ENCODE results near the gene GPR4.

Gene GPR4

GRCh38 chr19:45575216-45575615, 26.8 kb downstream of the GPR4 start:
- FAIRE-seq (no peak), DNase-seq (ENCODE audit: insufficient read length, low spot score) (no peak)
- no peak for TF ChIP-seq CTCF (IDR thresholded peaks at IDR 0.05; ENCODE audit: insufficient read depth, missing control alignments)

GRCh38 chr19:45574526-45574925, 27.5 kb downstream of the GPR4 start:
- DNase-seq (ENCODE audit: insufficient read length, low spot score) (no peak), FAIRE-seq (no peak)
- no peak for TF ChIP-seq CTCF (IDR thresholded peaks at IDR 0.05; ENCODE audit: insufficient read depth, missing control alignments)

GRCh38 chr19:45571457-45572220, 30.4 kb downstream of the GPR4 start:
- FAIRE-seq (no peak), DNase-seq (ENCODE audit: insufficient read length, low spot score) (no peak)
- no peak for TF ChIP-seq CTCF (IDR thresholded peaks at IDR 0.05; ENCODE audit: insufficient read depth, missing control alignments)

- DNase-seq (ENCODE audit: insufficient read length, low spot score) (peak; percentile 37), FAIRE-seq (no peak)
- TF ChIP-seq CTCF (IDR thresholded peaks at IDR 0.05; ENCODE audit: insufficient read depth, missing control alignments), result peak; percentile 57
Measured at GRCh38 chr19:45569619-45570421, 32.2 kb downstream of the GPR4 start.

GRCh38 chr19:45568732-45569131, 33.3 kb downstream of the GPR4 start:
- TF ChIP-seq CTCF (IDR thresholded peaks at IDR 0.05; ENCODE audit: insufficient read depth, missing control alignments), result no peak
- DNase-seq (ENCODE audit: insufficient read length, low spot score), result no peak
- FAIRE-seq, result no peak

- no peak for FAIRE-seq
Measured at GRCh38 chr19:45567609-45568008, 34.4 kb downstream of the GPR4 start.

More at GRCh38 chr19:45567609-45568008, 34.4 kb downstream of the GPR4 start:
- no peak for TF ChIP-seq CTCF (IDR thresholded peaks at IDR 0.05; ENCODE audit: insufficient read depth, missing control alignments)
- no peak for DNase-seq (ENCODE audit: insufficient read length, low spot score)

All from D721Med (cell line).